SJSA1 (cell line): ENCODE results near the gene DGKI. TPM values are rescaled to one million over a fixed set of nuclear protein-coding genes. Genes with fewer than 3 reads are reported as not detected.

Experiments
- DNase-seq, 2 experiments: peaks; one replicate each; pipeline ENCODE4 v3.0.0-alpha.2; 2015 to 2020; ENCODE audit warnings: low spot score in 2 of 2, low read depth in 1 of 2
- H3K27ac ChIP-seq: fragments of 250-450 bp; sonication (Bioruptor Pico); 2 replicates; pipeline ENCODE4 v1.5.1; 2020; ENCODE audit warnings: mild to moderate bottlenecking, moderate library complexity
- H3K27me3 ChIP-seq: fragments of 250-450 bp; sonication (Bioruptor Pico); replicated peaks from 2 replicates; pipeline ENCODE4 v1.5.1; 2020; ENCODE audit warnings: mild to moderate bottlenecking, moderate library complexity
- H3K36me3 ChIP-seq: fragments of 250-450 bp; sonication (Bioruptor Pico); 2 replicates; pipeline ENCODE4 v1.5.1; 2020; ENCODE audit warnings: mild to moderate bottlenecking
- H3K4me1 ChIP-seq: fragments of 250-450 bp; sonication (Bioruptor Pico); replicated peaks from 2 replicates; pipeline ENCODE4 v1.6.1; 2021; ENCODE audit warnings: mild to moderate bottlenecking
- H3K4me3 ChIP-seq: fragments of 250-450 bp; sonication (Bioruptor Pico); 2 replicates; pipeline ENCODE4 v1.5.1; 2020; ENCODE audit warnings: mild to moderate bottlenecking
- H3K9me3 ChIP-seq: fragments of 250-450 bp; sonication (Bioruptor Pico); replicated peaks from 2 replicates; pipeline ENCODE4 v1.5.1; 2020; ENCODE audit warnings: mild to moderate bottlenecking
- total RNA-seq: library from RNA; depleted of rRNA; stranded (reverse); fragments of >200 nt; shearing (Covaris generic); gene quantifications from 2 replicates; pipeline ENCODE4 v1.2.3, GENCODE V29; 2014

Gene DGKI
- total RNA-seq, 1 experiment from 2014 or later: 1.6 TPM

- Histone ChIP-seq H3K36me3 (no peaks in the 10 kb centered on the region), H3K4me3 (no peak overlapping the region), H3K27me3 (no peaks in the 10 kb centered on the region; the same call in 1 of the 2 replicates), H3K4me1 (no peaks in the 10 kb centered on the region), H3K27ac (no peak overlapping the region), H3K9me3 (no peaks in the 10 kb centered on the region)
- DNase-seq: no peak
These were observed 459.8 kb downstream of the DGKI start for GRCh38 chr7:137386966-137387365.

GRCh38 chr7:137381045-137381444 lies 465.7 kb downstream of the DGKI start:
- Histone ChIP-seq H3K4me1 (no peaks in the 10 kb centered on the region), H3K4me3 (no peak overlapping the region), H3K9me3 (no peaks in the 10 kb centered on the region), H3K27me3 (no peaks in the 10 kb centered on the region), H3K36me3 (no peaks in the 10 kb centered on the region), H3K27ac (no peak overlapping the region)
- no peak for DNase-seq

GRCh38 chr7:137373507-137373906 lies 473.3 kb downstream of the DGKI start:
- no peaks in the 10 kb centered on the region for H3K9me3 ChIP-seq
- H3K27me3 ChIP-seq: no peaks in the 10 kb centered on the region
- no peak overlapping the region for H3K4me3 ChIP-seq
- H3K36me3 ChIP-seq: no peaks in the 10 kb centered on the region
- no peak for DNase-seq
- no peaks in the 10 kb centered on the region for H3K4me1 ChIP-seq
- no peak overlapping the region for H3K27ac ChIP-seq

- Histone ChIP-seq H3K36me3 (no peaks in the 10 kb centered on the region), H3K9me3 (no peaks in the 10 kb centered on the region), H3K4me3 (no peak overlapping the region), H3K27ac (no peak overlapping the region), H3K27me3 (no peaks in the 10 kb centered on the region), H3K4me1 (no peaks in the 10 kb centered on the region)
- DNase-seq: no peak
These were observed 475.2 kb downstream of the DGKI start for GRCh38 chr7:137371616-137372015.

GRCh38 chr7:137366995-137367394 lies 479.8 kb downstream of the DGKI start:
- Histone ChIP-seq H3K4me1 (no peaks in the 10 kb centered on the region), H3K27me3 (no peaks in the 10 kb centered on the region), H3K9me3 (no peaks in the 10 kb centered on the region), H3K27ac (no peak overlapping the region), H3K36me3 (no peaks in the 10 kb centered on the region), H3K4me3 (no peak overlapping the region)
- DNase-seq: no peak

- DNase-seq: no peak
- H3K9me3 ChIP-seq: peaks cover 14% of the 10 kb centered on the region; the same call in 1 of the 2 replicates
These were observed 483.1 kb downstream of the DGKI start for GRCh38 chr7:137363683-137364082.

GRCh38 chr7:137360087-137360679 lies 486.6 kb downstream of the DGKI start:
- Histone ChIP-seq H3K27me3 (no peaks in the 10 kb centered on the region), H3K4me1 (no peaks in the 10 kb centered on the region), H3K27ac (no peak overlapping the region), H3K9me3 (peaks cover 14% of the 10 kb centered on the region; the same call in 1 of the 2 replicates), H3K4me3 (no peak overlapping the region), H3K36me3 (no peaks in the 10 kb centered on the region)
- DNase-seq: no peak

More at GRCh38 chr7:137363683-137364082, 483.1 kb downstream of the DGKI start:
- Histone ChIP-seq H3K27ac (no peak overlapping the region), H3K4me3 (no peak overlapping the region), H3K36me3 (no peaks in the 10 kb centered on the region), H3K27me3 (no peaks in the 10 kb centered on the region), H3K4me1 (no peaks in the 10 kb centered on the region)

GRCh38 chr7:137354961-137355360 lies 491.8 kb downstream of the DGKI start:
- H3K27me3 ChIP-seq: no peaks in the 10 kb centered on the region
- H3K27ac ChIP-seq: no peak overlapping the region
- no peaks in the 10 kb centered on the region for H3K36me3 ChIP-seq
- DNase-seq: no peak
- H3K4me3 ChIP-seq: no peak overlapping the region
- no peaks in the 10 kb centered on the region for H3K4me1 ChIP-seq
- peaks cover 6% of the 10 kb centered on the region; the same call in 1 of the 2 replicates for H3K9me3 ChIP-seq

- Histone ChIP-seq H3K36me3 (no peaks in the 10 kb centered on the region), H3K9me3 (peaks cover 2% of the 10 kb centered on the region; the same call in 1 of the 2 replicates), H3K27me3 (no peaks in the 10 kb centered on the region), H3K4me1 (no peaks in the 10 kb centered on the region), H3K27ac (no peak overlapping the region), H3K4me3 (no peak overlapping the region)
- DNase-seq: no peak
These were observed 492.4 kb downstream of the DGKI start for GRCh38 chr7:137354396-137354795.

- Histone ChIP-seq H3K27me3 (no peaks in the 10 kb centered on the region), H3K27ac (no peak overlapping the region), H3K4me3 (no peak overlapping the region), H3K4me1 (no peaks in the 10 kb centered on the region), H3K36me3 (no peaks in the 10 kb centered on the region), H3K9me3 (no peaks in the 10 kb centered on the region)
- no peak for DNase-seq
These were observed 494.8 kb downstream of the DGKI start for GRCh38 chr7:137351941-137352340.

- no peaks in the 10 kb centered on the region for H3K36me3 ChIP-seq
- H3K4me1 ChIP-seq: peaks cover 9% of the 10 kb centered on the region
- no peak overlapping the region for H3K27ac ChIP-seq
- no peak overlapping the region for H3K4me3 ChIP-seq
- no peak for DNase-seq
- H3K27me3 ChIP-seq: no peaks in the 10 kb centered on the region
- no peaks in the 10 kb centered on the region for H3K9me3 ChIP-seq
These were observed 500.9 kb downstream of the DGKI start for GRCh38 chr7:137345799-137346449.

GRCh38 chr7:137343281-137343841 lies 503.4 kb downstream of the DGKI start, which contains the start of gene PTN:
Gene PTN, minus strand, starts transcription at chr7:137343733. Its CDS starts 88,760 bp downstream, at chr7:137254973.
- Histone ChIP-seq H3K27ac (no peak within 1 kb of the TSS), H3K27me3 (no peaks in the 10 kb centered on the region), H3K9me3 (no peaks in the 10 kb centered on the region), H3K4me3 (peak within 1 kb of the TSS; percentile 39), H3K36me3 (no peaks in the 10 kb centered on the region; the same call in 1 of the 2 replicates), H3K4me1 (peaks cover 9% of the 10 kb centered on the region)
- DNase-seq: peak; percentile 63 to 73

- no peaks in the 10 kb centered on the region; the same call in 1 of the 2 replicates for H3K36me3 ChIP-seq
- no peak overlapping the region for H3K27ac ChIP-seq
- H3K4me1 ChIP-seq: peaks cover 9% of the 10 kb centered on the region
- no peaks in the 10 kb centered on the region for H3K9me3 ChIP-seq
- no peaks in the 10 kb centered on the region for H3K27me3 ChIP-seq
- H3K4me3 ChIP-seq: peak overlapping the region; percentile 39
- no peak for DNase-seq
These were observed 503.9 kb downstream of the DGKI start for GRCh38 chr7:137342828-137343261.

- Histone ChIP-seq H3K27ac (0 out of 2 replicates have a peak overlapping the region, but pooled peaks have one; percentile 14), H3K4me1 (peaks cover 9% of the 10 kb centered on the region), H3K36me3 (no peaks in the 10 kb centered on the region; the same call in 1 of the 2 replicates), H3K27me3 (no peaks in the 10 kb centered on the region), H3K4me3 (peak overlapping the region; percentile 39), H3K9me3 (no peaks in the 10 kb centered on the region)
- DNase-seq: peak in 1 of 2 experiments; percentile 19
These were observed 504.5 kb downstream of the DGKI start for GRCh38 chr7:137342265-137342664.
